Inferior parietal cortex (tissue), 1 donor: Measurements from ENCODE around the gene PDHX.

Experiments used
- DNase-seq: peaks from one replicate; pipeline ENCODE4 v3.0.0-alpha.2; 2016; ENCODE audit errors: extremely low spot score

The PDHX gene

GRCh38 chr11:34990916-34991315, 74.5 kb downstream of the PDHX start:
- no peak for DNase-seq

DNA sequence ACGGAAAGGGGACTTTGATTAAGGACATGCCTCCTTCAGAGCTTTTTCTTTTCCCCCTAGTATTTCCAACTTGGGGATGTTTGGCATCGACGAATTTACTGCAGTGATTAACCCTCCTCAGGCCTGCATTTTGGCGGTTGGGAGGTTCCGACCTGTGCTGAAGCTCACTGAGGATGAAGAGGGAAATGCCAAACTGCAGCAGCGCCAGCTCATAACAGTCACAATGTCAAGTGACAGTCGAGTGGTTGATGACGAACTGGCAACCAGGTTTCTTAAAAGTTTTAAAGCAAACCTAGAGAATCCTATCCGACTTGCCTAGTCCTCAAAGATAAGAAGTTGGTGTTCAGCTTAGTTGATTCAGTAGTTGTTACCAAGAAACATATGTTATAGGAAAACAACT, 78.4 kb downstream of the PDHX start:
- no peak for DNase-seq

DNA sequence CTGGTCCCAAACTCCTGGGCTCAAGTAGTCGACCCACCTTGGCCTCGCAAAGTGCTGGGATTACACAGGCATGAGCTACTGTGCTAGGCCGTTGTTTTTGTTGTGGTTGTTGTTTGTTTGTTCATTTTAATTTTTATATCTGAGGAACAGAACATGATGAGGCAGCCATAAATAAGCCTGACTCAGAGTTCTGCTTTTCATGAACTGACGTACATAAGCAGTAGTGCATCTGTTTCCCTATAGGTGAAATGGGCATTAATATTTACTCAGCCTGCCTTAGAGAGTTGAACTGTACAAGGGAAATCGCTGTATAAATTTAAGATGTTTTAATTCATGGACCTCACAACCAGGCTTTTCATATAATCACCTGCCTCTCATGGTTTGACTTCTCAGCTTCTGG, 80.5 kb downstream of the PDHX start:
- DNase-seq, result no peak

- DNase-seq, result no peak
Observed at GRCh38 chr11:34997952-34998528, 81.6 kb downstream of the PDHX start.

DNA sequence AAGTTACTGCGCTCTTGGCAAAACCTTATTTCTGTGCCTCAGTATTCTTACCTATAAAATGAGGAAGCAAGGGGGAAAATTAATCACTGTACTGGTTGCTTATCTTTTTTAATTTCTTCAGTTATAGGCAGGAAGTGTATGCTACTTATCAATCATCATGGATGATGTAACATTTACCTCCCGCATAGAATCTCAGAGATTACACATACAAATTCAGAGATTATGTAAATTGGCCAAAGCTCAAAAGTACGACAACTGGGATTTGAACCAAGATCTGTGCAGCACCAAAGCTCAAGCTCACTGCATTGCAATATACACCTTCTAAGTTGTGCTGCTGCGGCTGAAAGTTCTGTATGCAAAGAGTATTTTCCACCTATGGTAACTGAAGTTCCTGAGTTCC, 83.0 kb downstream of the PDHX start:
- no peak for DNase-seq

- DNase-seq, result no peak
Observed at GRCh38 chr11:35003186-35003585, 86.8 kb downstream of the PDHX start.

DNA sequence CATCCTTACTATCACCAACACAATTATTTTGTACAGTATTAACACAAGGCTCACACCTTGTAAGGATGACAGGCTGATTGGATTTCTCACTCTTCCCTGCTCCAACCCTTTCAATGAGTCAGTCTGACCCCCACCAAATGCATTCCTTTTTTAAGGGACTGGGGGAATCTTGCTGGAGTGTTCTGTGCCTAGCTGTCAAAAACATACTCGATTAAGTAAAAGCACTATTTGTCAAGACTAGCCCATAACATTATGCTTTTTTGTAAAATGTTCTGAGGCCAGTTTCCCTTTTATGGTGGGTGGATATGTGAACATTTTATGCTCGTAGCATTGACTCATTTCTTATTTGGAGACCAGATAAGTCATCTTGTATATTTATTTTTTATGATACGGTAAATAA, 87.2 kb downstream of the PDHX start:
- DNase-seq, result no peak

- no peak for DNase-seq
Observed at GRCh38 chr11:35005141-35005780, 88.8 kb downstream of the PDHX start.

DNA sequence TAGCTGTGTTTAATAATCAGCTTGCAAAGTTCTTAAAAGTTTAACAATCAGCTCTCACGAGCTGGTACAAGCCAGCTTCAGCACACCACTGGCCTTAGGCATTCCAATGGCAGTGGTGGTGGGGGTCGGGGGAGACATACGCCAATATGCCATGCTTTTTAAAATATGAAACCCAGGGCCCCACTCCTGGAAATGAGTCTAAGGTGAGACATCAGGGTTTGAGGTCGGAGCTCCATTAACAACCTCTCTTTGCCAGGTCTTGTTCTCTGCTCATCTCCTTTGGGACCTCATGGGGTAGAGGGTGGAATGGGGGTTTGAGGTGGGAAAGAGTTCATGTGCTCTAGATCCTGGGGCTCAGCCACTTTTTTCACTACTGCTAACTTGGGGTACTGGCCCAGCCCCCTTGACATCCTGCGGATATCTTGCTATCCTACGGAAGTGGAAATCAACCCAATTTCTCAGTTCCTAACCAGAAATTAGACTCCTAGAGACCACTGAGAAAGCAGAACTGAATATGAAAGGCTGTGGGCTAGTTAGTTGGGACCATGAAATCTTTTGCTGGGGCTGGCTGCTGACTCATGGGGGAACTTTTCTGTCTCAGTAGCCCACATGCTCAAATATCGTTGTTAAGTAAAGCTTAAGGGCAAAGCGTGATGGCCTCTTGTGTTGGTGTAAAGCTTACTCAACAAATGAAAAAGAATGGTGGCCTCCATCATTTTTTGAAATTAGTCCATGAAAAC, 90.1 kb downstream of the PDHX start:
- no peak for DNase-seq

GRCh38 chr11:35007277-35007676, 90.9 kb downstream of the PDHX start:
- DNase-seq, result no peak

DNA sequence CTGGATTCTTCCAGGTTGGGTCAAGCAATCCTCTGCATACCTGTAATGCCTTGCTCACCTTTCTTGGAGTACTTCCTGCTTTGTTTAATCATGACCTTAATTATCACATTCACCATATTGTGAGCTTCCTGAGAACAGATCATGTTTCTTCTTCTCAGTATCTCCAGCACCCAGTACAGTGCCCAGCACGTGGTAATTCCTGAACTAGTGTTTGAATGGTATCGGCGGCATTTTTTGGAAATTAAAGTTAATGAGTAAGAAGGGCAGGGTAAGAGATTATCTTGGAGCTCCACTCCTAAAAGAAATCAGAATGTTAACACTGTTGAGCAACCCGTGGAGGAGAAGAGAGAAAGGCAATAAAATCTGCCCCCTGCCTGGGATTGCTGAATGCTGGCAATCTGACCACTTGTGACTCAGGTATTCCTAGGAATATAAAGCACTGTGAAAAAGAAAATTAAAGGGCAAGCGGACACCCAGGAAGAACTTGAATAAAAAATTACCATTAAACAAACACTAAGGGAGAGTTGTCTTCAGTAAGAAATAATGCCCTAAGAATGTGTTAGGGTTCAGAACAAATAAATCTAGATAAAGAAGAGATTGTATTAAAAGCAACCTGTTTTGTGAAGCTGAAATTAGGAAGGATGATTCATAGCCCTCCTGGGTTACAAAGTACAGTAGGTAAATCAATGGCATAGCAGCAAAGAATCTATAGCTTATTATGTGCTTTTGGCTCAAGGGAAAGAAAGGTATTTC, 92.9 kb downstream of the PDHX start:
- no peak for DNase-seq

DNA sequence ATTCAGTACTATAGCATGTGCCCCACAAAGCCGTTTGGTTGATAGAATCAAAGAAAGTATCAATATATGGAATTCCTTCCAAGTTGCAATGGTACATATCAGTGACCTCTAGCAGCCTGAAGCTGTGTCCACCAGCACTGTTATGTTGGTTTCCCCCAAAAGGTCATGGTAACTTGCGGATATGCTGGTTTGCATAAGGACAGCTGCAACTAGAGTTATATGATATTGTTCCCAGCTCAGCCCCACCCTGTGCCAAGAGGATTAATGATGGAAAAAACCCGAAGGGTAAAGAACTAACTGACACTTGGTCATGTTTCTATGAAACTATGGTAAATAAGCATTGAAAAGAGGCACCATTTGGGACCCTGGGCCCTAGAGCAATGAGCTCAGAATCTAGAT, 93.5 kb downstream of the PDHX start:
- no peak for DNase-seq

GRCh38 chr11:35010654-35011053, 94.2 kb downstream of the PDHX start:
- no peak for DNase-seq

GRCh38 chr11:35011389-35011788, 95.0 kb downstream of the PDHX start:
- DNase-seq, result no peak

DNA sequence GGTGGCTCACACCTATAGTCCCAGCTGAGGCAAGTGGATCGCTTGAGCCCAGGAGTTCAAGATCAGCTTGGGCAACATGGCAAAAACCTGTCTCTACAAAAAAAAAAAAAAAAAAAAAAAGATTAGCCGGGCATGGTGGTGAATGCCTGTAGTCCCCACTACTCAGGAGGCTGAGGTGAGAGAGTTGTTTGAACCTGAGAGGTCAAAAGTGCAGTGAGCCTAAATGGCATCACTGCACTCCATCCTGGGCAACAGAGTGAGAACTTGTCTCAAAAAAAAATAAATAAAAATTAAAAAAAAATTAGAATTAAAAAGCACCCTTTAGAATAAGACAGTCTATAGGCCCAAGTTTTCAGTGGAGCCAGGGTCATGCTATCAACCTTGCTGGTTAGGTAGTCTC, 95.5 kb downstream of the PDHX start:
- no peak for DNase-seq

GRCh38 chr11:35012467-35013191, 96.2 kb downstream of the PDHX start:
- DNase-seq, result no peak

- DNase-seq, result no peak
Observed at GRCh38 chr11:35013514-35014233, 97.3 kb downstream of the PDHX start.

DNA sequence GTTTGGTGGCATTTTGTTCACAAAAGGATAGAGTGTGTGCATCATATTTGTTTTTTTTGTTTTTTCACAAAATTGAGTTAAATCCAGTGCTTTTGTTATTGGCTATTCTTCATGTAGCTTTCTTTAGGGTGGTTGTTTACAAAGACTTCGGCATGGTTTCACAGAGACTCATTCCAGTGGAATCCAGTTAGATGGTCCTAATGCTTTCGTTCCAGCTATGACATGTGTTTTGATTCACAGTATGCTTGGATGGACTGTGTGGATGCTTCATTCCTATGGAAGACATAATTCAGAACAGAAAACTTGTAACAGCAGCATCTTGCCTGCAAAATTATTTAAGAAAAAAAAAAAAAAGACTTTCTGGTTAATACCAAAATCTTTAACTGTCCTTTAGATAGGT, 97.9 kb downstream of the PDHX start:
- no peak for DNase-seq

DNA sequence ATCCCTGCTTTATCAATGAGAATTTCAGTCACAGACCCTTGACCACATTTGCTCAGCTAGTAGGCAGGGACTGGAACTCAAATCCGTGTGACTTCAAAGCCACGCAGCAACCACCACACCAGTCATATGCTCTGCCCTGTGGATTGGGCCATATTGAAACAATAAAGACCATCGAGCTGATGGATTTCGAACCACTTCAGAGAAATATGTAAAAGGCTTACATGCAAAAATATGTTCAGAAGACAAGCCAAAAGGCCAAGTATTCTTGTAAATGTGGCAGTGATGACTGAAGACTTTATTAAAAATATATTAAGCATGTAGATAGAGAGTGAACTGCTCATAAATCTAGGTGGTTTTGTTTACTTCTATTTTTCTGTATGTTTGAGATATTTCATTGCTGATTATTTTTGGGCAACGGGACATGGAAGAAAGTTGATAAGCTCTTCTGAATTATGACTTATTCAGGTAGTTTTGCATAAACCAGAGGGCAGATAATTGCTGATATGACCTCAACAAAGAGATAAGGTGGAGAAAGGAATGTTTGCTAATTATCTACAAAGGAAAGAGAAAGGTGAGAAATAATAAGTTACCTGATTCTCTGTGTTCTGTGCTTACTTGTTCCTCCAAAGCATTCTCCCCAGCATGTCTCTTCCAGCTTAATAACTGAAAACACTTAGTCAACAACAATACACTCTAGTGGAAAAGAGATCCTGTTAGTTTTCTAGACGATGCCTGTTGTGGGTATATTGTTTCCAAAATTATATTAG, 99.4 kb downstream of the PDHX start:
- DNase-seq, result no peak

GRCh38 chr11:35016916-35017315, 100.5 kb downstream of the PDHX start:
- no peak for DNase-seq
